Epithelial cell of proximal tubule (primary cell): ENCODE measurements around the gene CHEK1. TPM values are rescaled to one million over a fixed set of nuclear protein-coding genes. Genes with fewer than 3 reads are reported as not detected.
"Not testable (repeated sequence)": the region's sequence is repeated elsewhere in the genome, so short reads cannot be mapped to it uniquely, and the experiment has no call there.

ENCODE experiments used
- DNase-seq: peaks from one replicate; pipeline ENCODE4 v3.0.0-alpha.2; 2011; ENCODE audit warnings: low read depth
- H3K4me3 ChIP-seq: 2 replicates; pipeline ENCODE4 v1.5.1; 2011; ENCODE audit warnings: low read depth, mild to moderate bottlenecking, low read length
- total RNA-seq: library from RNA; depleted of rRNA; stranded (reverse); fragments of >200 nt; gene quantifications from 2 replicates; pipeline ENCODE4 v1.2.3, GENCODE V29; 2015
- TF ChIP-seq, protein P1 (sequence below): conservative IDR thresholded peaks from 2 replicates; pipeline ENCODE4 v1.5.1; 2012; ENCODE audit warnings: low read depth, mild to moderate bottlenecking, low read length

Gene CHEK1
- total RNA-seq, 1 donor from 2014 or later = 43.2 TPM

DNA sequence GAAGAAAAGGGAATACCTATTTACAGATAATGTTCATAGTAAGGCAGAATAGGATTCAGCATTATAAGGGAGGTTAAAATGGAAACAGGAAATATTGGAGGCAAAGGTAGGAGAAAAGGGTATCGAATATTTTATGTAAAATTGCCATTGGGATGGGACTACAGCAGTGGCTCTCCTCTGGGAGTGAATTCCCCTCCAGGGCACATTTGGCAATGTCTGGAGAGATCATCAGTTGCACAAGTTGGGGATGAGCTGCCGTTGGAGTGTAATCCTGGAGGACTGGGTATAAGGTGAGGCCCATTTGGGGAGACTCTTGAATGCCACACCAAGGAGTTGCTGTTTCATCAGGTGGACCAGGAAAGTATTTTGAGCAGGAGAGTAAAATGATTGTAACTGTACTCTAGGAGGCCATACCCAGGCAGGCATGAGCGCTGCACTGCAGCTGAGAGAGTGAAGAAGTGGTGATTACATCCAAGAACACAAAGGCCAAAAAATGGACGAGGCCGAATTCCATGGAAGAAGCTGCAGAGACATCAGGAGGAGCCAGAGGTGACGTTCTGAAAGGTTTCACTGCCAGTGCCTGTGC lies 64.4 kb downstream of the CHEK1 start:
- no peak for DNase-seq
- H3K4me3 ChIP-seq = no peak overlapping the region
- TF ChIP-seq, protein P1, sequence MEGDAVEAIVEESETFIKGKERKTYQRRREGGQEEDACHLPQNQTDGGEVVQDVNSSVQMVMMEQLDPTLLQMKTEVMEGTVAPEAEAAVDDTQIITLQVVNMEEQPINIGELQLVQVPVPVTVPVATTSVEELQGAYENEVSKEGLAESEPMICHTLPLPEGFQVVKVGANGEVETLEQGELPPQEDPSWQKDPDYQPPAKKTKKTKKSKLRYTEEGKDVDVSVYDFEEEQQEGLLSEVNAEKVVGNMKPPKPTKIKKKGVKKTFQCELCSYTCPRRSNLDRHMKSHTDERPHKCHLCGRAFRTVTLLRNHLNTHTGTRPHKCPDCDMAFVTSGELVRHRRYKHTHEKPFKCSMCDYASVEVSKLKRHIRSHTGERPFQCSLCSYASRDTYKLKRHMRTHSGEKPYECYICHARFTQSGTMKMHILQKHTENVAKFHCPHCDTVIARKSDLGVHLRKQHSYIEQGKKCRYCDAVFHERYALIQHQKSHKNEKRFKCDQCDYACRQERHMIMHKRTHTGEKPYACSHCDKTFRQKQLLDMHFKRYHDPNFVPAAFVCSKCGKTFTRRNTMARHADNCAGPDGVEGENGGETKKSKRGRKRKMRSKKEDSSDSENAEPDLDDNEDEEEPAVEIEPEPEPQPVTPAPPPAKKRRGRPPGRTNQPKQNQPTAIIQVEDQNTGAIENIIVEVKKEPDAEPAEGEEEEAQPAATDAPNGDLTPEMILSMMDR = no peak

- no peak overlapping the region for H3K4me3 ChIP-seq
- TF ChIP-seq, protein P1 = no peak
- DNase-seq = no peak
These were observed 65.0 kb downstream of the CHEK1 start for GRCh38 chr11:125690006-125690405.

DNA sequence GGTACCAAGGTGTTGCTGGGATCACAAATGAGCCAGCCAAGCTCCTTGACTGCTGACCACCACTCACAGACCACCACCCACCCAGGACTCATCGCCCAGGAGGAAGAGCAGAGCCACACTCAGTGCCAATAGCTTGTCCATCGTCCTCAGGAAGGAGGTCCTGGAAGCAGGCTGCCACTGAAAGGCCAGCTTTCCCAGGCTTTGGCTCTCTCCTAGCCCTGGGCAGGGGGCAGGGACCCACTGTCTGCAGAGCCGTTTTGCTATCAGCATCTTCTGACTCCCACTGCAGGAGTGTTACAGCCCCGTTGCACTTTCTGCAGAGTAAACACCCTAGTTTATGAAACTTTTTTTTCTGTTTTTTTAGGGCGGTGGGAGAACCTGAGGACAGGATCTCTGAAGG lies 67.9 kb downstream of the CHEK1 start:
- H3K4me3 ChIP-seq = no peak overlapping the region
- DNase-seq = no peak
- TF ChIP-seq, protein P1 = no peak

GRCh38 chr11:125694951-125695350 lies 70.0 kb downstream of the CHEK1 start:
- H3K4me3 ChIP-seq = no peak overlapping the region
- DNase-seq = no peak
- TF ChIP-seq, protein P1 = no peak

DNA sequence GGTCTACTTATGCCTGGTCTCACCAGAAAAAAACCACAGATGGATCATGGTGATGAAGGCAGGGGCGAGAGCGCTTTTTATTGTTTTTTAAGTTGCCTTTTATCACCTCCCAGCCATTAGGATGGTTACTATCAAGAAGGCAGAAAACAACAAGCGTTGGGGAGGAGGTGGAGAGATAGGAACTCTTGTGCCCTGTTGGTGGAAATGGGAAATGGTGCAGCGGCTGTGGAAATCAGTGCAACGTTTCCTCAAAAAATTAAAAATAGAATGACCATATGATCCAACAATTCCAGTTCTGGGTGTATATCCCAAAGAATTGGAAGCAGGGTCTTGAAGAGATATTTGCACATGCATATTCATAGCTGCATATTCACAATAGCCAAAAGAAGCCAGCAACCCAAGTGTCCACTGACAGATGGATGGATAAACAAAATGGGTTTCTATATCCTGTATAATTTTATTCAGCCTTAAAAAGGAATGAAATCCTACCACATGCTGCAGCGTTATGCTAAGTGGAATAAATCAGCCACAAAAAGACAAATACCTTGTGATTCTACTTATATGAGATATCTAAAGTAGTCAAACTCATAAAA lies 76.2 kb downstream of the CHEK1 start:
- no peak overlapping the region for H3K4me3 ChIP-seq
- TF ChIP-seq, protein P1 = no peak
- no peak for DNase-seq

GRCh38 chr11:125701858-125702621 lies 77.1 kb downstream of the CHEK1 start:
- TF ChIP-seq, protein P1 = no peak
- H3K4me3 ChIP-seq = no peak overlapping the region
- no peak for DNase-seq

GRCh38 chr11:125704686-125705085 lies 79.7 kb downstream of the CHEK1 start:
- not testable (repeated sequence) for H3K4me3 ChIP-seq, DNase-seq
